Activated naive CD4-positive, alpha-beta T cell treated with anti-CD3 and anti-CD28 coated beads for 36 hours (primary cell): ENCODE measurements around the gene CYLD. TPM values are rescaled to one million over a fixed set of nuclear protein-coding genes. Genes with fewer than 3 reads are reported as not detected.
A peak's percentile ranks its signal among the peaks of the same experiment; 100 is the strongest.

Experiments used
- CTCF ChIA-PET: fragments of 350-600 bp; sonication (Branson Sonifier 250); formaldehyde crosslinking; loops from one replicate; lab custom pipeline; 2021; ENCODE audit warnings: antibody characterized with exemption; lab: Charles Lee
- DNase-seq: peaks from one replicate; pipeline ENCODE4 v3.0.0-alpha.2; 2020
- H3K27ac Mint-ChIP-seq: one replicate; pipeline ENCODE4 v1.8.0; 2021; ENCODE audit warnings: mild to moderate bottlenecking, mixed read lengths
- H3K27me3 Mint-ChIP-seq: one replicate; pipeline ENCODE4 v1.8.0; 2021; ENCODE audit warnings: low read depth, mixed read lengths
- H3K36me3 Mint-ChIP-seq: one replicate; pipeline ENCODE4 v1.8.0; 2021; ENCODE audit warnings: low read depth, mixed read lengths
- H3K4me1 Mint-ChIP-seq: one replicate; pipeline ENCODE4 v1.8.0; 2021; ENCODE audit warnings: low read depth, mixed read lengths
- H3K4me3 Mint-ChIP-seq: one replicate; pipeline ENCODE4 v1.8.0; 2021; ENCODE audit warnings: mild to moderate bottlenecking, moderate library complexity, mixed read lengths
- H3K9me3 Mint-ChIP-seq: one replicate; pipeline ENCODE4 v1.8.0; 2021; ENCODE audit warnings: mixed read lengths
- intact Hi-C: fragments of 100-400 bp; cut with micrococcal nuclease; formaldehyde crosslinking; loops from one replicate; pipeline ENCODE4 v1.15.1; 2023
- total RNA-seq, 2 experiments: library from RNA; stranded (reverse); gene quantifications; one replicate each; pipeline ENCODE4 v1.2.3, GENCODE V29; 2021

CYLD gene
- 10 to 100 TPM; 70.8 to 71.9 TPM for total RNA-seq

DNA sequence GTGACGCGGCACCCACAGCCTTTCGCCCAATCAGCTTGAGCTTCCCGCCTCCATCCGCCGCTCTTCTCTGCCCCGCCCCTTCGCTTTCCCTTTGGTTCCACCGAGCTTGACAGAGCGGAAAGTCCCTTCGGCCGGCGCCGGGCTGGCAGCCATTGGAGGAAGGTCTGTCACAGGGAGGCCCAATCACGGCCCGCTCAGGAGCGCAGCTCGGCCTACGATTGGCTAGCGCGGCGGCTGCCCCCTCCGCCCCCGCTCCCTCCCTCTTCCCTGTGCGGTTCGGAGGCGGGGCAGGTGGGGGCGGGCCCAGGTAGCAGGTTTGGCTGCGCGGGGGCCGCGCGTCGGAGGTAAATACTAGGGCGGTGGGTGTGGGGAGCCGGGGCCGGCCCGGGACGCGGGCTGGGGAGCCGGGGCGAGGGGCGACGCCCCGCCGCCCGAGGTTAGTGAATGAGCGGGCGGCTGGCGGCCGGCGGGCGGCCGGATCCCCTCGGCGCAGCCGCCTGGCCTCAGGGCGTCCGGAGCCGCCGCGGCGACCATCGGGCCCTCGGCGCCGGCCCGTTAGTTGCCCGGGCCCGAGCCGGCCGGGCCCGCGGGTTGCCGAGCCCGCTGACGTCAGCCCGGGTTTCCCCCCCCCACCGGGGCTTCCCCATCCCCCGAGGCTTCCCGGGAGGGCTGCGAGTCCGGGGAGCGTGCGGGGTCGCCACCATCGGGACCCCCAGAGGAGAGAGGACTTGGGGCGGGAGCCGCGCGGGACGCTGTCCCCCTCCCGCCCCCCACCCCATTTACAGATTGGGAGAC is at the start of gene CYLD:
Gene CYLD (plus strand): TSS at position 306 of the 795 bp plus-strand sequence. CDS start 7,613 bp downstream, outside the sequence.
- Mint-ChIP-seq H3K27me3 (no peaks in the 10 kb centered on the region), H3K27ac (peak within 1 kb of the TSS; percentile 96), H3K36me3 (peaks cover 21% of the 10 kb centered on the region), H3K4me3 (peak within 1 kb of the TSS; percentile 90), H3K4me1 (peaks cover 41% of the 10 kb centered on the region), H3K9me3 (no peaks in the 10 kb centered on the region)
- intact Hi-C loops, result loop anchor here (1.0 to 2.0 kb wide), 7 partner anchors 22 to 677 kb away; partner anchors contain the start of genes HEATR3 and TENT4B
- DNase-seq, result peak; percentile 100
- CTCF ChIA-PET, result interaction anchor here (0.7 to 22.8 kb wide), 7 partner anchors 9 to 67 kb away, joined by 3 to 532 read pairs (median 3); partner anchors contain the start of gene SNX20

DNA sequence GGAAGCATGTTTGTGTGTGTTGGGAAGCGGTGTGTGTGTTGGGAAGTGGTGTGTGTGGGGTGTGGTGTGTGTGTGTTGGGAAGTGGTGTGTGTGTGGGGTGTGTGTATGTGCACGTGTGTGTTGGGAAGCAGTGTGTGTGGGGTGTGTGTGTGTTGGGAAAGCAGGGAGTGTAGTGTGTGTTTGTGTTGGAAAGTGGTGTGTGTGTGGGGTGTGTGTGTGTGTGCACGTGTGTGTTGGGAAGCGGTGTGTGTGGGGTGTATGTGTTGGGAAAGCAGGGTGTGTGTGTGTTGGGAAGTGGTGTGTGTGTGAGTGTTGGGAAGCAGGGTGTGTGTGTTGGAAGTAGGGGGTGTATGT is 49.3 kb upstream of the CYLD start:
- CTCF ChIA-PET, result no interaction called here
- H3K4me3 Mint-ChIP-seq, result peak overlapping the region; percentile 57
- H3K4me1 Mint-ChIP-seq, result peaks cover 44% of the 10 kb centered on the region
- no peaks in the 10 kb centered on the region for H3K27me3 Mint-ChIP-seq
- intact Hi-C loops, result no loop called here
- no peak overlapping the region for H3K27ac Mint-ChIP-seq
- no peaks in the 10 kb centered on the region for H3K36me3 Mint-ChIP-seq
- H3K9me3 Mint-ChIP-seq, result no peaks in the 10 kb centered on the region
- no peak for DNase-seq

- H3K9me3 Mint-ChIP-seq, result no peaks in the 10 kb centered on the region
- peak within 1 kb of the TSS; percentile 67 for H3K4me3 Mint-ChIP-seq
- CTCF ChIA-PET, result no interaction called here
- intact Hi-C loops, result no loop called here
- H3K36me3 Mint-ChIP-seq, result no peaks in the 10 kb centered on the region
- no peaks in the 10 kb centered on the region for H3K27me3 Mint-ChIP-seq
- peak; percentile 30 for DNase-seq
- peak within 1 kb of the TSS; percentile 37 for H3K27ac Mint-ChIP-seq
- H3K4me1 Mint-ChIP-seq, result peaks cover 50% of the 10 kb centered on the region
Measured at GRCh38 chr16:50692999-50693781, 48.7 kb upstream of the CYLD start, which contains the start of gene NOD2. Gene NOD2, plus strand, starts transcription at chr16:50693606. Its CDS starts 5,890 bp downstream, at chr16:50699496.

DNA sequence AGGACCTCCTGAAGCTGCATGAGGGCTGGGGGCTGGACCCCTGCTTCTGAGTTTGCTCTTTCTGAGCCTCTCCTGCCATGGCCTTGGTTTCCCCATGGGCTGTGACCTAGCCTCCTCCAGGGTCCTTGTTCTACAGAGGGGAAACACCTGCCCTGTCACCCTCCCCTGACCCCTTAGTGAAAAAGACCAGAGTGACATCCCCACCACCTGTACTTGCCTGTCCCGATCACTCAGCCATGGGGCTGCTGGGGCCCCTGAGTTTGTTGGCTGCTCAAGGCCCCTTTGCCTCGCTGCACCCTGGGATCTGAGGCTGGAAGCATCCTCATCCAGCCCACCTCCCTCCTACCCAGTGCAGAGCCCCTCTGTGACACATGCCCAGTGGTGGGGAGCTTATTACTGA is 47.7 kb upstream of the CYLD start:
- CTCF ChIA-PET, result interaction anchor here (0.7 kb wide), 1 partner anchor 51 kb away, joined by 3 read pairs; no protein-coding TSS in a partner anchor
- Mint-ChIP-seq H3K27me3 (no peaks in the 10 kb centered on the region), H3K9me3 (no peaks in the 10 kb centered on the region), H3K4me1 (peaks cover 60% of the 10 kb centered on the region), H3K4me3 (peak overlapping the region; percentile 67), H3K36me3 (no peaks in the 10 kb centered on the region), H3K27ac (peak overlapping the region; percentile 37)
- DNase-seq, result no peak
- intact Hi-C loops, result no loop called here

DNA sequence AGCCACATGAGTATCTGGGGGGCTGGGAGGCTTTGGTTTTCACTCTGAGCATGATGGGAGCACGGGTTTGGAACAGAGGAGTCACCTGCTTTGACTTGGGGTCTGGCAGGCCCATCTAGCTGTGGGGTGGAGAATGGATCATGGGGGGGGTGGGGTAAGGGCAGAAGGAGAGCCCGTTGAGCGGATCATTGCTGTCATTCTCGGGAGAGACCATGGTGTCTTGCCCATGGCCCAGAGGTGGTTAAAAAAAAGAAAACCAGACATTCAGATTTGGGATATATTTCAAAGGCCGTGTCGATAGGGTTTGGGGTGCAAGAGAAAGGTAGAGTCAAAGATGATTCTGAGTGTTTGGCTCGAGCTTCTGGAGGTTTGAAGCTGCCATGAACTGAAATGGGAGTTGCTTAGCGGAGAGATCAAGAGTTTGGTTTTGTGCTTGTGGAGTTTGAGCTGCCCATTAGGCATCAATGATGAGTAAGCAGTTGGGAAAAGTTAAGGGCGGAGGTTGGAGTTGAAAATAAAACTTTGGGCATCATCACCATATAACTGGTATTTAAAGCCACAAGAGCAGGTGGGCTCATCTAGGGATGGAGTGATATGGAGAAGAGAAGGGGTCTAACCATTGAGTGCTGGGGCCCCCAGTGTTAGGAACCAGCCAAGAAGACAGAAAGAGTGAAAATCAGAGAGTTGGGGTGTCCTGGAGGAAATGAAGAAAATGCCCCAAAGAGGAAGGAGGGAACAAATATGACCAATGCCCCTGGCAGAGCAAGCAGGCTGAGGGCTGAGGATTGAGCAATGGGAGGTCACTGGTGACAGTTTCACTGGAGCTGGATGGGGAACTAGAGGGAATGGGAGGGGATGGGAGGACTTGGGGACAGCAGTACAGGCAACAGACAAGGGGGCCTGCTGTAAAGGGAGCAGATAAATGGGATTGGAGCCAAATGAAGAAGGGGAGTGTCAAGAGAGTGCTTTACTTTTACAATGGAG is 46.6 kb upstream of the CYLD start:
- Mint-ChIP-seq H3K4me3 (no peak overlapping the region), H3K27ac (no peak overlapping the region), H3K36me3 (no peaks in the 10 kb centered on the region), H3K9me3 (no peaks in the 10 kb centered on the region), H3K4me1 (peaks cover 71% of the 10 kb centered on the region), H3K27me3 (no peaks in the 10 kb centered on the region)
- DNase-seq, result no peak
- intact Hi-C loops, result no loop called here
- CTCF ChIA-PET, result interaction anchor here (0.5 to 1.7 kb wide), 4 partner anchors 17 to 119 kb away, joined by 3 read pairs; no protein-coding TSS in a partner anchor

- H3K4me3 Mint-ChIP-seq, result no peak overlapping the region
- CTCF ChIA-PET, result interaction anchor here (1.1 to 1.7 kb wide), 5 partner anchors 13 to 118 kb away, joined by 3 to 6 read pairs (median 3); no protein-coding TSS in a partner anchor
- H3K9me3 Mint-ChIP-seq, result no peaks in the 10 kb centered on the region
- no peaks in the 10 kb centered on the region for H3K27me3 Mint-ChIP-seq
- H3K4me1 Mint-ChIP-seq, result peaks cover 73% of the 10 kb centered on the region
- DNase-seq, result no peak
- intact Hi-C loops, result loop anchor here (1.0 kb wide), 1 partner anchor 11 kb away; no protein-coding TSS in a partner anchor
- peak overlapping the region; percentile 34 for H3K27ac Mint-ChIP-seq
- H3K36me3 Mint-ChIP-seq, result no peaks in the 10 kb centered on the region
Measured at GRCh38 chr16:50696126-50696525, 45.8 kb upstream of the CYLD start.

- peak; percentile 46 for DNase-seq
- peak overlapping the region; percentile 34 for H3K27ac Mint-ChIP-seq
- no peaks in the 10 kb centered on the region for H3K9me3 Mint-ChIP-seq
- intact Hi-C loops, result loop anchor here (1.0 kb wide), 1 partner anchor 11 kb away; no protein-coding TSS in a partner anchor
- H3K4me1 Mint-ChIP-seq, result peaks cover 73% of the 10 kb centered on the region
- no peak overlapping the region for H3K4me3 Mint-ChIP-seq
- H3K27me3 Mint-ChIP-seq, result no peaks in the 10 kb centered on the region
- CTCF ChIA-PET, result interaction anchor here (1.1 to 2.1 kb wide), 5 partner anchors 12 to 28 kb away, joined by 3 to 7 read pairs (median 3); no protein-coding TSS in a partner anchor
- no peaks in the 10 kb centered on the region for H3K36me3 Mint-ChIP-seq
Measured at GRCh38 chr16:50696575-50697420, 45.1 kb upstream of the CYLD start.

DNA sequence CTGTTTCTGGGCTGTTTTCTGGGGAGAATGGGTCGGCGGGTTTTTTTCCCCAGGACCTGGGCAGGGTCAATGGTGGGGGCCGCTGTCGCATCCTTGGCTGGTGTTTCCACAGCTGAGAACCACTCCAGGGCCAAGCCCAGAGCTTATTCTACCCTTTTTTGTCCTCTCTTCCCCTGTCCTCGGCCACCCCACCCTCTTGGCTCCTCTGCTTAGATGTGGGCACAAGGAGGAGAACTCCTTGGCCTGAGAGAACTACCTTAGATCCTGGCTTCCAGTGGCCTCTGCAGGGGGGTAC is 44.5 kb upstream of the CYLD start:
- Mint-ChIP-seq H3K9me3 (no peaks in the 10 kb centered on the region), H3K27ac (peak overlapping the region; percentile 79), H3K4me1 (peaks cover 72% of the 10 kb centered on the region), H3K4me3 (peak overlapping the region; percentile 59), H3K27me3 (no peaks in the 10 kb centered on the region), H3K36me3 (no peaks in the 10 kb centered on the region)
- no peak for DNase-seq
- CTCF ChIA-PET, result interaction anchor here (1.1 to 2.1 kb wide), 4 partner anchors 13 to 109 kb away, joined by 6 to 7 read pairs (median 6); no protein-coding TSS in a partner anchor
- intact Hi-C loops, result no loop called here

GRCh38 chr16:50697881-50698767 is 43.8 kb upstream of the CYLD start:
- H3K4me3 Mint-ChIP-seq, result peak overlapping the region; percentile 59
- CTCF ChIA-PET, result interaction anchor here (0.5 to 2.1 kb wide), 6 partner anchors 13 to 416 kb away, joined by 3 to 7 read pairs (median 5); partner anchors contain the start of gene SNX20
- DNase-seq, result peak; percentile 46
- peaks cover 64% of the 10 kb centered on the region for H3K4me1 Mint-ChIP-seq
- peak overlapping the region; percentile 79 for H3K27ac Mint-ChIP-seq
- H3K9me3 Mint-ChIP-seq, result no peaks in the 10 kb centered on the region
- H3K36me3 Mint-ChIP-seq, result no peaks in the 10 kb centered on the region
- no peaks in the 10 kb centered on the region for H3K27me3 Mint-ChIP-seq
- intact Hi-C loops, result no loop called here
